Tibial artery (tissue), 4 donors: Measurements from ENCODE around the gene PALS1.
"Not testable (repeated sequence)": the region's sequence is repeated elsewhere in the genome, so short reads cannot be mapped to it uniquely, and the experiment has no call there.

Experiments used
- DNase-seq, 2 donors: peaks; one replicate each; pipeline ENCODE4 v3.0.0-alpha.2; 2019
- H3K27ac ChIP-seq, 2 donors: fragments of 200-600 bp; sonication (generic) in 1 of 2; 1 replicate in 1 of 2; 2 replicates in 1 of 2; pipeline ENCODE4 v1.5.1; 2018 to 2019; ENCODE audit warnings: mild to moderate bottlenecking in 1 of 2
- H3K27me3 ChIP-seq, 2 donors: fragments of 200-600 bp; sonication (generic) in 1 of 2; one replicate each; pipeline versions ENCODE4 v1.5.1 to v1.6.0; 2016 to 2019
- H3K36me3 ChIP-seq, 3 donors: fragments of 200-600 bp; sonication (generic) in 2 of 3; one replicate each; pipeline ENCODE4 v1.5.1; 2016 to 2019; ENCODE audit warnings: mild to moderate bottlenecking in 2 of 3
- H3K4me1 ChIP-seq, 4 donors: fragments of 200-600 bp; sonication (generic) in 2 of 4; 1 replicate in 3 of 4; 2 replicates in 1 of 4; pipeline ENCODE4 v1.5.1; 2016 to 2019
- H3K4me3 ChIP-seq, 2 donors: fragments of 200-600 bp; sonication (generic) in 1 of 2; 1 replicate in 1 of 2; 2 replicates in 1 of 2; pipeline ENCODE4 v1.5.1; 2018 to 2019; ENCODE audit warnings: mild to moderate bottlenecking in 2 of 2
- H3K9me3 ChIP-seq, 3 donors: fragments of 200-600 bp; sonication (generic) in 1 of 3; one replicate each; pipeline ENCODE4 v1.5.1; 2016 to 2019
- CTCF ChIP-seq, 2 experiments: fragments of 200-600 bp in 1 of 2; fragments of 450-650 bp in 1 of 2; IDR thresholded peaks; one replicate each; pipeline ENCODE4 v1.5.1; 2017 to 2019; ENCODE audit warnings: antibody characterized with exemption in 2 of 2, mild to moderate bottlenecking in 1 of 2, moderate library complexity in 1 of 2
- intact Hi-C: fragments of 100-400 bp; cut with DNase I; formaldehyde crosslinking; loops from one replicate; pipeline ENCODE4 v1.15.0; 2023; ENCODE audit warnings: low total_unique reads

PALS1 gene

GRCh38 chr14:67267576-67268328, 26.5 kb downstream of the PALS1 start:
- DNase-seq: no peak
- Histone ChIP-seq H3K36me3 (no peaks in the 10 kb centered on the region), H3K9me3 (no peaks in the 10 kb centered on the region), H3K4me1 (peaks cover 0 to 82% (median 41%) of the 10 kb centered on the region in 4 donors), H3K27me3 (no peaks in the 10 kb centered on the region), H3K27ac (no peak overlapping the region), H3K4me3 (no peak overlapping the region)
- intact Hi-C loops: no loop called here
- no peak for TF ChIP-seq CTCF (IDR thresholded peaks at IDR 0.05)

GRCh38 chr14:67268426-67269150, 27.4 kb downstream of the PALS1 start:
- no peaks in the 10 kb centered on the region for H3K36me3 ChIP-seq
- H3K9me3 ChIP-seq: no peaks in the 10 kb centered on the region
- no peaks in the 10 kb centered on the region for H3K27me3 ChIP-seq
- H3K4me3 ChIP-seq: peak overlapping the region in 1 of 2 donors; percentile 13
- intact Hi-C loops: no loop called here
- H3K27ac ChIP-seq: no peak overlapping the region
- no peak for TF ChIP-seq CTCF (IDR thresholded peaks at IDR 0.05)
- no peak for DNase-seq
- peaks cover 0 to 74% (median 37%) of the 10 kb centered on the region in 4 donors for H3K4me1 ChIP-seq

DNA sequence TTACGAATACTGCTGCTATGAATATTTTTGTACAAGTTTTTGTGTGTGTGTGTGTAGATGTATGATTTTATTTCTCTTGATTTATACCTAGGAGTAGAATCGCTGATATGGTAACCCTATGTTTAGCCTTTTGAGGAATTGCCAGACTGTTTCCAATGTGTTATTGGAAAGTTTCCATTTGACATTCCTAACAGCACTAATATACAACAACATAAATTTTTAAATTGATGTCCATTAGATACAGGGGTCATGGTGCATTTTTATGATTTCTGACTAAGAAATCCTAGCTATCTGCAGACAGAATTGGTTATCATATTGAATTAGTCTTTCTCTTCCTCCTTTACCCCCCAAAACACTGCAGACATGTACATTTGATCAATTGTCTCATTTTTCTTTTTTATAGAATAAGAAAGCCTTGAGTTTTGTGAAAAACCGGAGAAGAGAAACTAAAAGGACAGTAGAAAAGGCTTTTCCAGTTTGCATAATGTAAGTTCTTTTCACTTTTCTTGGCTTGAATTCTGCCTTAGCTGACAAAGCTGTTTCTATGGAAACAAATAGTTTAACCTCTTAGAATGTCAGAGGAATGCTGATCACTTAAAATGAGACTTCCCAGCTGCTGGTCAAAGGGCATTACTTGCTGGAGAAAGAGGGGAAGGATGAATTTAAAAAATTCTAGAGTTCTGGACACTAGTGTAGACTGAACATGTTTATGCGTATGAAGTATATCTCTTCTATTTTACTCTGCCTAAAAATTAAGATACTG, 28.2 kb downstream of the PALS1 start:
- DNase-seq: no peak
- H3K27me3 ChIP-seq: no peaks in the 10 kb centered on the region
- no peaks in the 10 kb centered on the region for H3K36me3 ChIP-seq
- H3K4me3 ChIP-seq: no peak overlapping the region
- no peak for TF ChIP-seq CTCF (IDR thresholded peaks at IDR 0.05)
- intact Hi-C loops: no loop called here
- peak overlapping the region in 1 of 2 donors; percentile 25 for H3K27ac ChIP-seq
- no peaks in the 10 kb centered on the region for H3K9me3 ChIP-seq
- peaks cover 0 to 65% (median 31%) of the 10 kb centered on the region in 4 donors for H3K4me1 ChIP-seq

DNA sequence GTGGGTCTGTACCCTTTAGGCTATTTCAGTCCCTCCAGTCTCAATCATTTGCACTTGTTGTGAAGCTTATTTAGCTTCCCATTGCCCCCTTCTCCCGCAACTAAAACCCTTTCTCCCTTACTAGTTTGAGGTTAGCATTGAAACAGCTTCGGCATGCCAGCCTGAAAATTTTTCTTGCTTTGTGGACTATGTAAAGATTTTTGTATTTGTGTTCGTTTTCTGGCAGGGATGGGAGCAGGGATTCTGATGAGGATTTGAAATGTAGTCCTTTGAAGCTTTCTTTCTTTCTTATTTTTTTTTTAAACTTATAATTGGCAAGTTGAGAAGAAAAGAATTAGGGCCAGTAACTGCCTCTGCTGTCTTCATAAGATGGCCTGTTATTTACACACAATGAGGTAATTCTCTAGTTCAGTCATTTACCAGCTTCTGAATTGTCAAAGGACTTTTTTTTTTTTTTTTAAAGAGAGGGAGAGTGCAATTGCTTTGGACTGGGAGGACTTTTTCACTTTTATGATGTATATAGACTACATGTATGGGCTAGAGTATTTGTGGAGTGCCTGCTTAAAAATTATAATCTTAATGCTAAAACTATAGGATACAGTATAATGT, 29.0 kb downstream of the PALS1 start:
- Histone ChIP-seq H3K36me3 (no peaks in the 10 kb centered on the region), H3K9me3 (no peaks in the 10 kb centered on the region), H3K27ac (peak overlapping the region in 1 of 2 donors; percentile 25), H3K4me1 (peaks cover 0 to 57% (median 31%) of the 10 kb centered on the region in 4 donors), H3K4me3 (no peak overlapping the region), H3K27me3 (no peaks in the 10 kb centered on the region)
- TF ChIP-seq CTCF (IDR thresholded peaks at IDR 0.05): no peak
- intact Hi-C loops: no loop called here
- DNase-seq: no peak

- H3K27ac ChIP-seq: no peak overlapping the region
- H3K27me3 ChIP-seq: no peaks in the 10 kb centered on the region
- DNase-seq: no peak
- H3K4me1 ChIP-seq: peaks cover 0 to 51% (median 30%) of the 10 kb centered on the region in 4 donors
- intact Hi-C loops: no loop called here
- no peak for TF ChIP-seq CTCF (IDR thresholded peaks at IDR 0.05)
- H3K9me3 ChIP-seq: no peaks in the 10 kb centered on the region
- no peak overlapping the region for H3K4me3 ChIP-seq
- no peaks in the 10 kb centered on the region for H3K36me3 ChIP-seq
These were observed 29.7 kb downstream of the PALS1 start for GRCh38 chr14:67270933-67271332.

DNA sequence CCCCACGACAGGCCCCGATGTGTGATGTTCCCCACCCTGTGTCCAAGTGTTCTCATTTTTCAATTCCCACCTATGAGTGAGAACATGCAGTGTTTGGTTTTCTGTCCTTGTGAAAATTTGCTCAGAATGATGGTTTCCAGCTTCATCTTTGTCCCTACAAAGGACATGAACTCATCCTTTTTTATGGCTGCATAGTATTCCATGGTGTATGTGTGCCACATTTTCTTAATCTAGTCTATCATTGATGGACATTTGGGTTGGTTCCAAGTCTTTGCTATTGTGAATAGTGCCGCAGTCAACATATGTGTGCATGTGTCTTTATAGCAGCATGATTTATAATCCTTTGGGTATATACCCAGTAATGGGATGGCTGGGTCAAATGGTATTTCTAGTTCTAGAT, 32.0 kb downstream of the PALS1 start:
- H3K36me3 ChIP-seq, H3K4me3 ChIP-seq, H3K9me3 ChIP-seq, intact Hi-C loops, H3K27me3 ChIP-seq, H3K27ac ChIP-seq, DNase-seq: not testable (repeated sequence)
- H3K4me1 ChIP-seq: peaks cover 0 to 27% (median 22%) of the 10 kb centered on the region in 4 donors
